T47D (cell line): ENCODE results near the gene C17orf114.

Experiments used
- DNase-seq, 2 experiments: peaks; one replicate each; pipeline versions ENCODE4 v3.0.0 to v3.0.0-alpha.2; 2011 to 2012; ENCODE audit warnings: low read depth in 1 of 2, low spot score in 1 of 2
- JUND ChIP-seq: IDR thresholded peaks from 2 replicates; pipeline ENCODE4 v1.6.1; 2012; ENCODE audit warnings: low read depth
- in situ Hi-C: cut with HindIII; loops from 2 replicates; pipeline ENCODE4 v1.10.0; 2016; ENCODE audit warnings: low sequenced_read_pairs, low pct_unique_long_range_greater_than_20kb

Gene C17orf114

GRCh38 chr17:4812690-4813089 is 10.6 kb upstream of the C17orf114 start:
- DNase-seq = no peak
- in situ Hi-C loops = no loop called here
- no peak for TF ChIP-seq JUND

- no peak for TF ChIP-seq JUND
- in situ Hi-C loops = no loop called here
- no peak for DNase-seq
Observed at GRCh38 chr17:4811471-4811870, 9.3 kb upstream of the C17orf114 start.

- no peak for DNase-seq
- no peak for TF ChIP-seq JUND
- in situ Hi-C loops = no loop called here
Observed at GRCh38 chr17:4810696-4811290, 8.7 kb upstream of the C17orf114 start.

- no peak for TF ChIP-seq JUND
- in situ Hi-C loops = no loop called here
- DNase-seq = peak in 1 of 2 experiments; percentile 4
Observed at GRCh38 chr17:4808378-4808767, 6.2 kb upstream of the C17orf114 start.

DNA sequence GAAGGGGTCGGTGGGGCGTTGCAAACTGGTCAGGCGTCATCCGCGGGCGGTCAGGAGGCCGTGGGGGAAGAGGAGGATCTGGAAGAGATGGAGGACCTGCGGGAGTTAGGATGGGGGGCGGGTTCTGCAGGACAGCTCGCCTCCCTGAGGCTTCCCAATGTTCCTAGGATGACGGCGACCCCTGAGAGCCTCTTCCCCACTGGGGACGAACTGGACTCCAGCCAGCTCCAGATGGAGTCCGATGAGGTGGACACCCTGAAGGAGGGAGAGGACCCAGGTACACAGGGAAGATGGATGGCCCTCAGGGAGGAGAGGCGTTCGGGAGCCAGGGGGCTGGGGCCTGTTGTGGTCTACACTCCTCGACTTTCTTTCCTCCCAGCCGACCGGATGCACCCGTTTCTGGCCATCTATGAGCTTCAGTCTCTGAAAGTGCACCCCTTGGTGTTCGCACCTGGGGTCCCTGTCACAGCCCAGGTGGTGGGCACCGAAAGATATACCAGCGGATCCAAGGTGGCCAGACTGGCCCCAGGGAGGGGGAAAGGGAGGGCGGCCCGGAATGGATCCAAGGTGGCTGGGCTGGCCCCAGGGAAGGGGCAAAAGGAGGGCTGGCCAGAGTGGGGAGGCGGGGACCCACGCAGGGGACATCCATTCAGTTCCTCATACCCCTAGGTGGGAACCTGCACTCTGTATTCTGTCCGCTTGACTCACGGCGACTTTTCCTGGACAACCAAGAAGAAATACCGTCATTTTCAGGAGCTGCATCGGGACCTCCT is 5.7 kb upstream of the C17orf114 start:
- no peak for DNase-seq
- in situ Hi-C loops = no loop called here
- TF ChIP-seq JUND = no peak

DNA sequence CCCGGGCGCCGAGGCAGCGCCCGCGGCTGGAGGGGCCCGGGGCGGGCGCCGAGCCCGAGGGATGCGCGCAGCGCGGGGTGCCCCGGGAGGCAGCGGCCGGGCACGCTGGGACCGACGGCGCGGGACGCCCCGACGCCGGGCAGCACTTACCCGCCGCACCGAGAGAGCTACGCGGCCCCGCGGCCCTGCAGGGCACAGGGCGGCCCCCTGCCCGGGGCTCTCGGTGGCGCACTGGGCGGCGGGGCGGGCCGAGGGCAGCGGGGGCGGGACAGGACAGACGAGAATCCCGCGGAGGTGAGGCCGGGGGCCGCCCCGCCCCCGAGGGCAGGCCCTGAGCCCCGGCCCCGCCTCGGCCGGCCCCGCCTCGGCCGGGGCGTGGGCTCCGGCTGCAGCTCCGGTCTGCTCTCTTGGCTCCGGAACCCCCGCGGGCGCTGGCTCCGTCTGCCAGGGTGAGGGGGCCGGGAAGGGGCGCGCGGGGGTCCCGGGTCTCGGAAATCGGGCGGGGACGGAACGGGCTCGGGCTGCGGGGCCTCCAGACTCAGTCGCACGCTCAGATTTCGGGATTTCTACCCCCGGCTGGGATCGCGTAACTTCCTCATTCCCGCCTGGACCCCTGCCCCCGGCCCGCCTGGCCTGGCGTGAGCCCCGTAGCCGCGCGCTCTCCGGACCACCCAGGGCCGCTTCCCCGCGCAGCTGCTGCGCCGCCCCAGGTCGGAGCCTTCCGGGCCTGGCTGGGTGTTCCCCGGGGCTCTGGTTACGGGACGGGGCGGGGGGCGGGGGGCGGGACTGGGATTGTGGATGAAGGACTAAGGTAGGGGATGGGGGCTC is 4.9 kb upstream of the C17orf114 start, which contains the start of gene PLD2:
PLD2 (plus strand) TSS at position 376 of the 828 bp plus-strand sequence. CDS start 621 bp downstream, outside the sequence.
- in situ Hi-C loops = no loop called here
- TF ChIP-seq JUND = no peak
- DNase-seq = peak; percentile 86 to 92

DNA sequence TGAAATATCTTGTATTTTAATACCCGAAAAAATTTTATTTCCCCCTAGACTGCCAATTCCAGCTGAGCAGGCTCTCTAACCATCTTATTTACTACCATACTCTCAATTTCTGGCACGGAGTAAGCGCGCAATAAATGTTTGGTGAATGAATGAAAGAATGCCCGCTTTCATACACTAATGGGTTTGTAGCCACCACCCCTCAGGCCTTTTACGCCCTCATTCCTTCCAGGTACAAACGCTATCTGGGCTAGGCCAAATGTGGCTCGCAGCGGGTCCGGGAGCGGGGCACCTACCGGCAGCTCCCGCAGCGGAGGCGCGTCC is 4.3 kb upstream of the C17orf114 start:
- no peak for TF ChIP-seq JUND
- DNase-seq = no peak
- in situ Hi-C loops = no loop called here

- in situ Hi-C loops = no loop called here
- TF ChIP-seq JUND = no peak
- DNase-seq = no peak
Observed at GRCh38 chr17:4800462-4801196, 1.5 kb downstream of the C17orf114 start.

- no peak for DNase-seq
- no peak for TF ChIP-seq JUND
- in situ Hi-C loops = no loop called here
Observed at GRCh38 chr17:4796552-4796920, 5.6 kb downstream of the C17orf114 start.

DNA sequence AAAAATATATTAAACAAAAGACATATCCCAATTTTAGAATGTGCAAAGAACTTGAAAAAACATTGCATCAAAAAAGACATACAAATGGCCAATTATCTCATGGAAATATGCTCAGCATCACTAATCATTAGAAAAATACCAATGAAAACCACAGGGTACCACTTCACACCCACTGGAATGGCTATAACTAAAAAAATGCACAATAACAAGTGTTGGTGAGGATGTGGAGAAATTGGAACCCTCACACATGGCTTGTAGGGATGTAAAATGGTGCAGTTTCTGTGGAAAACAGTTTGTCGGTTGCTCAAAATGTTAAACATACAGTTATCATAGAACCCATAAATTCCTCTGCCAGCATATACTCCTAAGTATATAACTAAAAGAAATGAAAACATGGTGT is 7.0 kb downstream of the C17orf114 start:
- in situ Hi-C loops = no loop called here
- no peak for TF ChIP-seq JUND

GRCh38 chr17:4790705-4791088 is 11.4 kb downstream of the C17orf114 start:
- no peak for TF ChIP-seq JUND
- no peak for DNase-seq
- in situ Hi-C loops = no loop called here

More for the DNA sequence above, 7.0 kb downstream of the C17orf114 start:
- DNase-seq = no peak

- peak; percentile 86 to 88 for DNase-seq
- in situ Hi-C loops = no loop called here
- no peak for TF ChIP-seq JUND
Observed at GRCh38 chr17:4789951-4790704, 12.0 kb downstream of the C17orf114 start.
